ENCODE measurements around the gene GABRQ.

GABRQ gene

DNA sequence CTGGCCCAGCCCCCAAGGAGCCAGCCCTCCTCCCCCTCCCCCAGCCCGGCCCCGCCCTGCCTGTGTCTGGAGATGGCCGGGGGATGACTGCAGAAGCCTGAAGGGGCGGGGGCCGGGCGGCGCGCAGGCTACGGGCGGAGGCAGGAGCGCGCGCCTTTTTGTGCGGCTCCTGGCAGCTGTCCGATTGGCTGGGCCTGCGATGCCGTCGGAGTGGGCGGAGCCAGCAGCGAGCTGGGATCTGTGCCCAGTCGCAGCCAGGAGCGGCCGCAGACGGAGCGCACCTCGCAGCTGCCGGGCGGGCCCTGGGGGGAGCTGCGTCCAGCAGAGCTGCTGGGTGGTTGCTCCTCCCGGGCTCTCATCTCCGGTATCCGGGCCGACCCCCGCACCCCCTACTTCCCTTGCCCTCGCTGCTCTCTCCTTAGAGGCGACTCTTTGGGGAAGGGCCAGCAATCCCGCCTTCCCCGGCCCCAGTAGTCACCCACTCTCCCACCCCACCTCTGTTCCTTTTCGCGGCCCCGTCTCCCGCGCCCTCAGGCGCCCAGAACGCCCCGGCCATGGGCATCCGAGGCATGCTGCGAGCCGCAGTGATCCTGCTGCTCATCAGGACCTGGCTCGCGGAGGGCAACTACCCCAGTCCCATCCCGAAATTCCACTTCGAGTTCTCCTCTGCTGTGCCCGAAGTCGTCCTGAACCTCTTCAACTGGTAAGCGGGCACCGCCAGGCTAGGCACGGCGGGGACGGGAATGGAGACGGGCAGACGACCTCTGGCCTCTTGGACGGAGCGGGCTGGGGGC lies at the start of gene GABRQ:
Gene GABRQ (plus strand): TSS at position 247 of the 794 bp plus-strand sequence. CDS start 308 bp downstream, at position 555.
- DNase-seq = no peak

DNA sequence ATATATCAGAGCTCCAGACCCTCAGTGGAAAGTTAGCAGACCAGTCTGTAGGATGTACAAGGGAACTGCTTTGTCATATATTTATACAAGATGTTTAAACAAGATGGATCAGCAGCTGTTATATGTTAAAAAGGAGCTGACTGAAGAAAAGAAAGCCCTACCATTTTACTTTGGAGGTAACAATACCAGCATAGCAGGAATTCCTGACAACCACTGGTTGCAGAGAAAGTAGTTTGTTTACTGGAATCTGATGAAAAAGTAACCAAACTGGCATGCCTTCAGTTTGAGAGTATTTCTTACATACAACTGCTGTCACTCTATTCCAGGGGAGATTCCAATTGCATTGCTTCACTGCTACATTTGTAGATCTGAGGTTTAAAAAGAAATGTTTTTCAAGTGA lies 49.5 kb upstream of the GABRQ start:
- no peak for DNase-seq

DNA sequence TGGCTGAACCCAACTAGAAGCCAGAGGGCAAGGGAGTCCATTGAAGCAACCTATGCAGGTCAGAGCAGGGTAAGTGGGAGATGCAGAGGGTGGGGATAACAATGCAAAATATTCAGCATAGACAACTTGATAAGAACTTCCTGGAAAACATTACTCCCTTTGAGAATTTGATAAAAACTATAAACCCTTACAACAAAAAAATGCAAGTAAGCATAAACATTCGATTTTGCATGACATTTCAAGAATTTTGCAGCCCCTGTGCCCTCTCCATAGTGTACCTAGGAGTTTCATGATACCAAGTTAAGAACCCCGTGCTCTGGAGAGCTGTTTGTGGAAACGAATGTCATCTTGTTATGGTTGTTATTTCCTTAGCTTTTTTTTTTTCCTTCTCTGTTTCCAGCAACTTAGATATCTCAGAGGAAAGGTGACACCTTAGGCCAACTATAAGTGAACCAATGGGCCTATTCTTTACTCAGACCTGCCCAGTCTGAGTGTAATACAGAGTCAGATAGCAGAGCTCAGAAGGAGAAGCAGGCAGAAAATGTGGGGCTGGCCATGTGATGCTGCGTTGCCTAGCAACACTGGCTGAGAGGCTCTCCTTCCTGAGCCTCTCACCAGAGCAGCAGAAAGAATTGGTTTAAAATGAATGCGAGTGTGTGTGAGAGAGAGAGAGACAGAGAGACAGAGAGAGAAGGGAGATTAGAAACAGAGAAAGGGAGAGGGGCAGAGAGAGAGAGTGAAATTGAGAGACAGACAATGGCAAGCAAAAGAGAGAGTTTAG lies 36.7 kb upstream of the GABRQ start:
- no peak for DNase-seq

DNA sequence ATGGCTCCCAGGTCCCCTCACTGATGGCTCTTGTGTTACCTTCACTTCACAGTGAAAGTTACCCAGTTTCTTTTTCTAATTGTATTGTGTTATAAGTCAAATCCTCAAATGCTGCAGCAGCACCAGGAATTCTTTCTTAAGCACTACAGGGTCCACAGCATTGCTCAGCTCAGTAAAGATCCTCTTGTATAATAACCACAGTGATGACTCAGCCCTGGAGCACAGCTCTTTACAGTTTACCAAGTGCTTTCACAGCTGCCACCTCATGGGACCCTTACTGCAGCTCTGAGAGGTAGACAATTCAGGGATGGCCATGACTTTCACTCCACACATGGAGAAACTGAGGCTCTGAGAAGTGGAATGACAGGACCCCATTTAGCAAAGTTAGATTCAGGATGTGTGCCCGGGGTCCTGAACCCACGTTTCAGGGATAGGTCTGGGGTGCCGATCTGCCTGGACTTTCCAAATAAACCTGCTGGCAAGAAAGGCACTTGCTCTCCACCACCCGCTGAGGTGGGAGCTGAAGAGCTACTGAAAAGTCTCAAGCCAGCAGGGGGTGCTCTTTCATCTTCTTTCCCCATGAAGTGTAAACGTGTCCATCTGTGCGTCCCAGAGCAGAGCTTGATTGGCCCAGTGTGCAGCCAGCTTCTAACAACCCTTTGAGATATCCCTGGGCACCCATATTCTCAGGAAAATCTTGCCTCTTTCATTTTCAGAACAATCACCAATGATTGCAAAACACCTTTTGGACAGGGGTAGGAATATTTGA lies 35.7 kb upstream of the GABRQ start:
- no peak for DNase-seq

DNA sequence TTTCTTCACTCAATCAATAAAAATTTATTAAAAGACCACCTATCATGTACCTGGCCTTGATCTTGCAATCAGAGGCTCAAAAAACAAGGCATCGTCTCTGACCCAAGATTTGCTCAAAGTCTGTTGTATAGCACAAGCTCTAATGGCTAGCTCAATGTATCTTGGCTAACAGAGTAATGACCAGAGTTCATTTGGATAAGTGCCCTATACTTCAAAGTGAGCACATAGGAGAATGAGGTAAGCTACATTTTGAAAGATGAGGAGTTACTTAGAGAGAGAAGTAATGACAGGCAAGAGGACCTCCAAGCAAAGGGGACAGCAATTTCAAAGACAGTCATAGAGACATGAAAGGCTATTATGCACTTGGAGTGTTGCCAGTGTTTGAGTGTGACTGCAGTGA lies 22.9 kb upstream of the GABRQ start:
- DNase-seq = no peak

DNA sequence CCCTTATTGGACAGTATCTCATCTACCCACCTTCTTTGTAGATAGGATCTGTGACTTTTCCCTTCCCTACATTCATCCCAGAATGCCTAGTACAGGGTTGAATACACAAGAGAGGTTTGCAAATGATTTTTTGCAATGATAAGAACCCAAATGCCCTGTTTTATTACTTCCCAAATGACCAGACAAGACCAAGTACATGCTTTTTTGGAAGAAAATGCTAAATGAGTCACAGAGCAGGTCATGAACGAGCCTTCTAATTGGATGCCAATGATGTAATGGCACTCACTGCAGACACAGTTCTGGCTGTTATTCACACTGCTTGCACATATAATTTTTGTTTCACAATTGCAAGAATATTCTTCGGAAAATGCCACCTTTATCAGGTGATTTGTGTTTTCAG lies 17.8 kb upstream of the GABRQ start:
- DNase-seq = no peak

DNA sequence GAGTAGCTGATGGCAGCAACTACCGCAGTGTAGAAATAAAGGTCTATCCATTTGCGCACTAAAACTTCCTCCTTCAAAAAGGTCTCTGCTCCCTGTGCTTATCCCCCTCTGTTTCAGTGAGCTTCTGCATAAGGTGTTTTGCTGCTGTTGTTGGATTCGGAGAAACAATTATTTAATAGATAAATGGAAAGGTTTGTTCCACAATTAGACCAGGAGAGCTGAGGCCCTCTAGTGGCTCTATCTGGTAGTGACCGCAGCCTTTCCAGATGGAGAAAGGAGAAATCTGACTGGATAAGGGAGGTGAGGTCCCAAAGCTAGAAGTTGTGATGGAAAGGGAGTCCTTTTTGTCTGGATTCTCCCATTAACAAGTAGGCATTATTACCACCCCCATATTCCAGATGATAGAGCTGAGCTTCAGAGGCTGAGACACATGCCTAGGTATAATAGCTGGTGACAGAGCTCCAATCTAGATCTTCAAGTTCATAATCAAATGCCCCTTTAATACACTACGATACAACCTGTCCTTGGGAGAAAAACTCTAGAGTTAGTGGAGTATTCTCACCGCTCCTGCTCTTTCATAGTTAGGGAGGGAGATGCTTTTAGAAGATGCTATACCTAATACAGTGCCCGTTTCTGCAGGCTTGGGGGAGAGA lies 5.1 kb upstream of the GABRQ start:
- no peak for DNase-seq

DNA sequence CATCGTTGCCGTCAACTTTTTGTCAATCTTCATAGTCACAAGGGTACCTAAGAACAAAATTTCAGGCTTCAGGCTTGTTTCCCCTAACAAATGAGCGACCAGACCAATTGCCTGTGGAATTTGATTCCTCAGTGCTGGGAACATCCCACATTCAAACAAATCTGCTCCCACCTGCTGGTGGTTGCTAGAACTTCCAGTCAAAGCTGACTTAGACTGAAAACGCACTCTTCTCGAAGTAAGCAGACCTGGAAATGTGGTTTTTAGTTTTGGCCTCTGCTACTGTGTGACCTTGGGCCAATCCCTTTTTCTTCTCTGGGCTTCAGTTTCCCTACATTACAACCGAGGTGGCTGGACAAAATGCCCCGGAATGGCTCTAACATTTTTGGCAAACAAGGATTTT lies 1.8 kb upstream of the GABRQ start:
- peak; percentile 7 for DNase-seq

DNA sequence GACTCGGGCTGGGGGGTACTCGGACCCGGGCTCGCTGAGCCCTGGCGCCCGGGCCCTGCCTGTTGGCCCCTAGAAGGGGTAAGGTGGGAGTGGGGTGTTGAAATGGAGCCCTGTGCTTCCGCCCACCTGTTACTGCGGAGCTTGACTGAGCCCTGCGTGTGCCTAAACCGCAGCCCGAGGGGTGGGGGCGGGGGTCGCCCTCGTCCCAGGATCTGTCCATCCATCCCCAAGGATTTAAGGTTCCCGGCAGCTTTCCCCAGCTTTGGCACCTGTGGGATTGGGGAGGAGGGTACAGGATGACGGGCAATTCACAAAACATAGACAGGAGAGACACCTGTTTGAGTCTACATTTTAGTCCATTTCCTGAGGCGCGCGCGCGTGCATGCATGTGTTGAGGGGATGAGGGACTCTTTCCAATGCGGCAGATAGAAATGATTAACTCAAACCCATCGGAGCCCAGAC lies 779 bp downstream of the GABRQ start:
- DNase-seq = no peak

DNA sequence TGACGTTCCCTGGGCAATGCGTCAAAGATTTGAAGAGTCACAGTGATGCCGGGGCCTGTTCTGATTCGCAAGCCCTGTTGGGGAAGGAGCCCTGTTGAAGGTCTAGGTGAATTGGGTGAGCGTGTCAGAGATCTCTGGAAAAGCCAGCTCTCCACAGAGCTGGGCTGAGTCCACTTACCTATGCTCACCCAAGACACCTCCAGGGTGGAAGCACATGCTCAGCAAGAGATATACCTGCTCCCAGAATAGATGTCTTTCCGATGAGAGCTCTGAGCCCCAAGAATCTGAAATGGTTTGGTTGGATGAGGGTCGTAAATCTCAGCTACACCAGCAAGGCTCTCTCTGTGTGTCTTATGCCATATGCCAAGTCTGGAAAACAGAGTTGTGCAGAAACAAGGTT lies 1.7 kb downstream of the GABRQ start:
- no peak for DNase-seq

DNA sequence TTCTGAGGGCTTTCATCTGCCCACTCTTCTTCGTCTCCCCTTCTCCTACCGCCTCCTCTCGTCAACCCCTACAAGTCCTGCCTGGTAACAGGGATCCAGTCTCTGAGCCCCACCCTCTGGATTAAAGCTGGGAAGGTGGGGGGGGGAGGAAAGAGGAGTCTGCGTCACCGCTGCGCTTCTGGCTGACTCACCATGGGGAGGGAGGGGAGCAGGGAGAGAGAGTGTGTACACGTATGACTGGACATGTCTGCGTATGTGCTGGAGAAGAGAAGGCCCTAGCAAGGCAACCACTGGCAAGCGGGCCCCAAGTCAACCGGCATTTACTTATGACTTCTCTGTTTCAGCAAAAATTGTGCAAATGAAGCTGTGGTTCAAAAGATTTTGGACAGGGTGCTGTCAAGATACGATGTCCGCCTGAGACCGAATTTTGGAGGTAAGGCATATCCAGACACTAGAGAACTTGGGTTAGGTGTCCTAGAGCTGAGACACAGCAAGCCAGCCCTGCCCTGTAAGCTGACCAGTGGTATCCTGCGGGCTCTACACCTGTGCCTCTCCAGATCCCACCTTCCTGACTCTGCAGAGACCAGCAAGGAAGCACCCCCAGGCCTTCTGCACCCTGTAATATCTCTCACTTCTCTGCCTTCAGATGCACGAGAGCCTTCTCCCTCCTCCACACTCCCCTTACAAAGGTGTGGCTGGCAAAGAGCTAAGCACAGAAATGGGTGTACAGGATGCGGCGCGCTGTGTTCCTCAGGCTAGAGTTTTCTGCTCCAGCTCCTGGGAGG lies 2.5 kb downstream of the GABRQ start:
- no peak for DNase-seq

DNA sequence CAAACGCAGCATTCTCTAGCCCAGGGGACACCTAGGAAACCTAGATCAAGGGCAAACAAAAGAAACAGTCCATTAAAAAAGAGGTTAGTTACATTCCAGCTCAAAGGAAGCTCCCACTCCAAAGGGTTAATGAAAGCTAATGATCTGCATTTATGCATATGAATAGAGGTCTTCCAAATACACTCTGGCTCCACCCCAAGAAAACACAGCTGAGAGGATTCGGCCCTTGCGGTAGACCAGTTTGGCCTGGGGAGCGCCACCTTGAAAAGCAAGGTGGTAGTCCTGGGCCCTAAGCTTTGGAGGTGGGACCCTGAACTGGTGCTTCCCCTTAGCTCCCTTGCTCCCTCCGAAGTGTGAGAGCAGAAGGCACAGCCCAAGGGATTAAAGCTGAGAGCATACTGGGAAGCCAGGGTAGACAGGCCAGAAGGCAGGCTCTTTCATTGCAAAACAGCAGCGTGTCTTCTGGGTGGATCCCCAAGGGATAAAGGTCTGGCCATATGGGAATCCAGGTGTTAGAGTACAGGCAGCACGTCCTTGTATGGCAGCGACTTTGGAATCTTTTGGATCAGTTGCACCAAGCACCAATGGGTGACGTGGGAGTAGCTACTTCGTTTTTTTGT lies 3.7 kb downstream of the GABRQ start:
- peak; percentile 77 for DNase-seq

DNA sequence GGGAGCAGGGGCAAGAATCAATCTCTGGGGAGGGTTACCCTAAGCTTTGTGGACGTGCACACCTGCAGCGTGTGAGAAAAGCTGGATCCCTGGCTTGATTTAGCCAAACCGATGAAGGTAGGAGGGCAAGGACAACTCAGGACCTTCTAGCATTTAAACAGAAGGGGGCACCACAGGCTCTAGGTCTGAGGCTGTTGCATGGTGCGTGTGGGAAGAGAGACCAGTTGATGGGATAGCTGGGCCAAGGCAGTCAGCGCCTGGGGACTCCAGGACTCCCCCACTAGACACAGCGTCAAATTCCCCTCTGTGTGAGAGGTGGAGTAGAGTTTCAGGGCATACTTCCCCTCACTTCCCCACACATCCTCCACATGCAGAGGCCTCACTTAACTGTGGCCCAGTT lies 4.3 kb downstream of the GABRQ start:
- peak; percentile 19 for DNase-seq

DNA sequence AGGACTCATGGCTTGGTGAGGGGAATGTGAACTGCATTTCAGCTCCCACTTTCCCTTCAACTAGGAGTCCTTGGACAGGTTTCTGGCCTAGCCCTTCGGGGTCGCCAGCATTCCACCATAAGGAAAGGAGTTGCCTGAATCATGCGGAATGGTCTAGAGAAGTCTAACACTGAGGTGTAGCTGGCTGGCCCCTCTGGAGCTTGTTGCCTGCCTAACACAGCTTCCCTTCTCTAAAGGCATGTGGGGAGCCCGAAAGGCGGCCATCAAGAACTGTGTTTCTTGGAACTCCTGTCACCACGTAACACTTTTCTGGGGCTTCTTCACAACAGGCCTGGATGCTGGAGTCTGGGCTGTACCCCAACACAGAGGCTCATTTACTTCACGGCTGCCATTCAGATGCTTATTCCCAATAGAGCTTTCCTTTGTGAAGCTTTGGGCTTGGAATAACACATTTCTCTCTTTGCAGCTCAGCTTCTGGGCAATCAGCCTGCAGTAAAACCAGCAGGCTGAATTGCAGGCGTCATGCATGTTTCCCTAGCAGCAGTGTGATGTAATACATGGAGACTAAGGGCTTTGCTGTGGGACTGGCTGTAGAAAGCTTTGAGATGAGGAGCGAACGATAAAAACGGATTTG lies 5.4 kb downstream of the GABRQ start:
- DNase-seq = no peak

DNA sequence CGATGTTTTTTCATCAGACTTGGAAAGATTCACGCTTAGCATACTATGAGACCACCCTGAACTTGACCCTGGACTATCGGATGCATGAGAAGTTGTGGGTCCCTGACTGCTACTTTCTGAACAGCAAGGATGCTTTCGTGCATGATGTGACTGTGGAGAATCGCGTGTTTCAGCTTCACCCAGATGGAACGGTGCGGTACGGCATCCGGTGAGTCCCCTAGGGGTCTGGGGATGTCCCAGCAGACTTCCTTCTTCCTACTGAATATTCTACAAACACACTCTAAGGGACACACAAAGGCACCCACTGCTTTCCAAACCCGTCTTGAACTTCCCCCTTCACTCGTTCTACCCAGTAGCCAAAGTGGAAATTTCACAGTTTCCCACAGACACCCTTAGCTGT lies 9.3 kb downstream of the GABRQ start:
- DNase-seq = no peak

DNA sequence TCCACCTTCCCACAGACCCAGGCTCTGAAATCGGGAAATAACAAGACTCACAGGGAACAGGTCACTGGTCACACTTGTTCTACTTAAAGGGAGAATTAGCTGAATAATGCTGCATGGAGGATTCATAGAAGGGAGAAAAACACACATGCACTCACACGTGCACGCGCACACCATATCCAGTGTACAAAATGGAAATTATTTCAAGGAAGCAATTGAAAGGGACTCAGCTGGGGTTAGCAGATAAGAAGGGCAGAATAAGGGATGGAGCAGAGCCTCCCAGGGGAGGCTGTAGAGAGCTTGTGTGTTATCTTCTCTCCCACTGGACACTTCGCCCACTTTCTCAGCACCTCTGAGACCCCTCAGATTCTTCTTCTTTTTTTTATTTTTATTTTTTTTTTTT lies 10.3 kb downstream of the GABRQ start:
- DNase-seq = no peak

DNA sequence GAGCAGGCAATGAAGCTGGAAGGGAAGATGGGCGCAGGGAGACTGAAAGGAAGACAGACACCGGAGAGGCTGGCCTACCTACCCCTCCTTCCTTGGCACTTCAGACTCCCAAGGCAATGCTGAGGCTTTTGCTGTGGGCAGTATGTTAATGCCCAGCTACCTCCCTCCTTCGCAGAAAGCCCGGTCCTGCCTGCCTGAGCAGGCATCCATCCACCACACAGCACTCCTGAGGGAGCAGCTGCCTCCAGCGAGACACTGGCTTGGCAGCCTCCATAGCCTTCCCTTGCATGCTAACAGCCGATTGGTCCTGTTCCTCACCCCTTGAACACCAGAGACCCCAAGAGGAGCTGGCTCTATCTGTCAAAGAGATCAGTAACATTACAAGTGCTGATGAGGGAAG lies 14.4 kb downstream of the GABRQ start:
- no peak for DNase-seq

DNA sequence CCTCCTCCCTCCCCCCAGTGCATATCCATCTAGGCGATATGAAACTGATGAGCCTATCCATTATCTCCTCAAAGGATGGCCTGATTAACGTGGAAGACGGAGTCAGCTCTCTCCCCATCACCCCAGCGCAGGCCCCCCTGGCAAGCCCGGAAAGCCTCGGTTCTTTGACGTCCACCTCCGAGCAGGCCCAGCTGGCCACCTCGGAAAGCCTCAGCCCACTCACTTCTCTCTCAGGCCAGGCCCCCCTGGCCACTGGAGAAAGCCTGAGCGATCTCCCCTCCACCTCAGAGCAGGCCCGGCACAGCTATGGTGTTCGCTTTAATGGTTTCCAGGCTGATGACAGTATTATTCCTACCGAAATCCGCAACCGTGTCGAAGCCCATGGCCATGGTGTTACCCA lies 14.8 kb downstream of the GABRQ start:
- DNase-seq = no peak

DNA sequence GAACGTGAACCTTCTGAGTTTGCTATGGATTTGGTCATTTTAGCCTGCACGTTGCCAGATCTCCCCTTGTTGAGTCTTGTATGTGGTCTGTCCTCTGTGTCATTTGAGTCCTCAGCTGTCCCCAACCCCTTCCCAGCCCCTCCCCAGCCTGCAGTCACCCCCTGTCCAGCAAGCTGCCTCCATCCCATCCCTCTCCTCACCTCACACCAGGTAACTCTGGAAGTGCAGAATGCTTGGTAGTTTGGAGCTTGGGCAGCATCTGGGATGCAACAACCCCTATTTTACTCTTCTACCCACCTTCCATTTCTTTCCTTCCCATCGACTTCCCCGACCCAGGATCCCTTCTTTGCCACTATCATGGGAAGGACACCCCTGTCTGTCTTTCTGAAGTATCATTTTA lies 18.4 kb downstream of the GABRQ start:
- DNase-seq = no peak

DNA sequence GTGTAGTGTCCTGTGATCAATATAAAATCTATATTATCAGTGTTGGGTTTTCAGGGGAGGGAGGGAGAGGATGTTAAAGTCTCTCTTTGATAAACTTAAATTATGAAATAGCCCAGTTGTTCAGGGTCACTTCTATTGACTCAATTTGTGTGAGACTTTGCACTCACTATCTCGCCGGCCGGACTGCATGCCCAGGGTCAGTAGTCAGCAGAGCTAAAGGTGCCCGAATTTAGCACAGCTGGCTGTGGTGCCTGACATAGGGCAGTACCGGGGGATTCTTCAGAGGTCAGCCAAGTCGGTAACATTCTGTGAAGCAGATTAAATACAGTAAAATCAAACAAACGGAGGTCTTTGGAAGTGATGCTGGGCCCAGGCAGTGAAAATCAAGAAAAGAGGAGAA lies 19.2 kb downstream of the GABRQ start:
- no peak for DNase-seq

DNA sequence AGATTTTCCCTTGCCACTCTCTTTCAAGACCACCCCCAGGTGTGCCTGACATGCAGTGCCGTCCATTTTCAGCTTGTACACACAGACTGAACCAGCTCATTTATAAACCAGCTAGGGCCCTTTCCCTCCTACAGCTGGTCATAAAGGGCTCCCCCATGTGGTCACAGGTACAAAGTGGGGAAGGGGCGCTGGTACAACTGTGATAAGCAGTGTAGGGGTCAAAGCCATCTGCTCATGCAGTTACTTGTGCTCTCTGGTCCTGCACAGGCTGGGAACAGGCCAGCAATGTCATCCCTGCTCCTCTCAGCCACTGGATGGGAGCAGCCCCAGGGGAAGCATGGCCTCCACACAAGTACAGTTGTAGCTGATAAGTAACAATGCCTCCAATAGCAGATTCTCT lies 20.6 kb downstream of the GABRQ start:
- no peak for DNase-seq
